Mesothelial cell of epicardium (in vitro differentiated cells): ENCODE measurements around the gene GATA1. TPM values are rescaled to one million over a fixed set of nuclear protein-coding genes. Genes with fewer than 3 reads are reported as not detected.

Source experiments
- DNase-seq, 2 experiments: peaks; one replicate each; pipeline ENCODE4 v3.0.0; 2021; ENCODE audit warnings: low spot score in 2 of 2; ENCODE audit not compliant: unreplicated experiment in 2 of 2
- H3K27ac Mint-ChIP-seq: 2 replicates; pipeline ENCODE4 v1.8.0; 2021; ENCODE audit warnings: mixed read lengths
- H3K27me3 Mint-ChIP-seq: 2 replicates; pipeline ENCODE4 v1.8.0; 2021; ENCODE audit warnings: low read depth, mixed read lengths
- H3K36me3 Mint-ChIP-seq: 2 replicates; pipeline ENCODE4 v1.8.0; 2021; ENCODE audit warnings: mixed read lengths
- H3K4me1 Mint-ChIP-seq: 2 replicates; pipeline ENCODE4 v1.8.0; 2021; ENCODE audit warnings: mixed read lengths
- H3K4me3 Mint-ChIP-seq: 2 replicates; pipeline ENCODE4 v1.8.0; 2021; ENCODE audit warnings: mild to moderate bottlenecking, moderate library complexity, mixed read lengths
- H3K9me3 Mint-ChIP-seq: 2 replicates; pipeline ENCODE4 v1.8.0; 2021; ENCODE audit warnings: mixed read lengths
- CTCF ChIP-seq: fragments of 200-600 bp; sonication (generic); IDR thresholded peaks from one replicate; pipeline ENCODE4 v1.5.0; 2021; ENCODE audit warnings: antibody characterized with exemption; ENCODE audit not compliant: unreplicated experiment
- total RNA-seq: library from RNA; stranded (reverse); gene quantifications from 3 replicates; pipeline ENCODE4 v1.2.1, GENCODE V29; 2021

GATA1 gene
- total RNA-seq, 1 donor from 2014 or later: not detected

- no peak for TF ChIP-seq CTCF
- Mint-ChIP-seq H3K27me3 (no peaks in the 10 kb centered on the region), H3K36me3 (no peaks in the 10 kb centered on the region), H3K4me1 (no peaks in the 10 kb centered on the region), H3K4me3 (no peak overlapping the region), H3K27ac (no peak overlapping the region), H3K9me3 (peaks cover 12% of the 10 kb centered on the region)
- DNase-seq: no peak
Observed at GRCh38 chrX:48754238-48754637, 32.2 kb upstream of the GATA1 start.

- H3K27me3 Mint-ChIP-seq: peaks cover 1% of the 10 kb centered on the region
- peak within 1 kb of the TSS; percentile 75 for H3K27ac Mint-ChIP-seq
- TF ChIP-seq CTCF: no peak
- H3K4me1 Mint-ChIP-seq: peaks cover 8% of the 10 kb centered on the region
- no peak within 1 kb of the TSS for H3K4me3 Mint-ChIP-seq
- DNase-seq: peak in 1 of 2 experiments; percentile 47
- peaks cover 10% of the 10 kb centered on the region for H3K9me3 Mint-ChIP-seq
- no peaks in the 10 kb centered on the region for H3K36me3 Mint-ChIP-seq
Observed at GRCh38 chrX:48761674-48762471, 24.5 kb upstream of the GATA1 start, which contains the start of gene GLOD5. TSS of gene GLOD5 (plus strand) at chrX:48761747. CDS start at chrX:48761791, 44 bp downstream.

GRCh38 chrX:48769230-48769629, 17.2 kb upstream of the GATA1 start:
- Mint-ChIP-seq H3K4me1 (no peaks in the 10 kb centered on the region), H3K9me3 (peaks cover 19% of the 10 kb centered on the region), H3K4me3 (no peak overlapping the region), H3K27me3 (no peaks in the 10 kb centered on the region), H3K27ac (no peak overlapping the region), H3K36me3 (no peaks in the 10 kb centered on the region)
- DNase-seq: no peak
- no peak for TF ChIP-seq CTCF

- Mint-ChIP-seq H3K4me1 (no peaks in the 10 kb centered on the region), H3K27ac (no peak overlapping the region), H3K4me3 (no peak overlapping the region), H3K27me3 (no peaks in the 10 kb centered on the region), H3K9me3 (peaks cover 21% of the 10 kb centered on the region), H3K36me3 (no peaks in the 10 kb centered on the region)
- DNase-seq: no peak
- TF ChIP-seq CTCF: no peak
Observed at GRCh38 chrX:48770296-48770695, 16.1 kb upstream of the GATA1 start.

- Mint-ChIP-seq H3K4me3 (no peak overlapping the region), H3K4me1 (peaks cover 5% of the 10 kb centered on the region), H3K36me3 (no peaks in the 10 kb centered on the region), H3K9me3 (peaks cover 28% of the 10 kb centered on the region), H3K27ac (no peak overlapping the region), H3K27me3 (no peaks in the 10 kb centered on the region)
- no peak for DNase-seq
- no peak for TF ChIP-seq CTCF
Observed at GRCh38 chrX:48772602-48773001, 13.8 kb upstream of the GATA1 start.
